Endothelial cell of umbilical vein (primary cell): ENCODE measurements around the gene KATNAL1. TPM values are rescaled to one million over a fixed set of nuclear protein-coding genes. Genes with fewer than 3 reads are reported as not detected.

Experiments
- BruUV-seq: library from RNA; stranded (reverse); fragments of 400-500 nt; replicated peaks from 2 replicates; lab custom pipeline; 2021; lab: Mats Ljungman, UMichigan
- CTCF ChIA-PET: fragments of 300-600, 350-600 bp; sonication (Branson Sonifier 250); formaldehyde crosslinking; loops from one replicate; lab custom pipeline; 2021; ENCODE audit warnings: antibody characterized with exemption, inconsistent platforms; lab: Charles Lee
- POLR2A ChIA-PET: fragments of 300-600, 350-600 bp; sonication (Branson Sonifier 250); formaldehyde crosslinking; loops from one replicate; lab custom pipeline; 2021; ENCODE audit warnings: antibody characterized with exemption, inconsistent platforms; lab: Charles Lee
- DNase-seq: peaks from one replicate; pipeline ENCODE4 v3.0.0-alpha.2; 2011; ENCODE audit warnings: low read depth, low spot score
- FAIRE-seq: peaks from 2 replicates; lab custom pipeline; 2011; peaks lifted over from hg19 to GRCh38; lab: Jason Lieb, UNC
- H2AFZ ChIP-seq: 2 replicates; pipeline ENCODE4 v1.6.0; 2012; ENCODE audit warnings: low read depth, low read length, control low read depth, inconsistent platforms
- H3K27ac ChIP-seq: 2 replicates; pipeline ENCODE4 v1.5.1; 2011; ENCODE audit warnings: low read depth, mild to moderate bottlenecking, control low read depth, low read length, moderate library complexity; ENCODE audit not compliant: insufficient read depth
- H3K27me3 ChIP-seq, 2 experiments: 2 replicates each; pipeline versions ENCODE4 v1.6.0 to v1.6.1; 2011; ENCODE audit warnings: low read length in 2 of 2, mixed read lengths in 1 of 2; ENCODE audit not compliant: control insufficient read depth in 2 of 2, insufficient read depth in 2 of 2
- H3K36me3 ChIP-seq, 2 experiments: 2 replicates in 1 of 2; 3 replicates in 1 of 2; pipeline ENCODE4 v1.5.1; 2011; ENCODE audit warnings: low read length in 2 of 2, mild to moderate bottlenecking in 1 of 2, moderate library complexity in 1 of 2; ENCODE audit not compliant: control insufficient read depth in 2 of 2, insufficient read depth in 2 of 2; ENCODE audit errors: extremely low read depth in 1 of 2
- H3K4me1 ChIP-seq: 3 replicates; pipeline ENCODE4 v1.5.1; 2011; ENCODE audit warnings: mild to moderate bottlenecking, low read length; ENCODE audit not compliant: control insufficient read depth, insufficient read depth; ENCODE audit errors: extremely low read depth
- H3K4me2 ChIP-seq: 2 replicates; pipeline ENCODE4 v1.6.1; 2011; ENCODE audit warnings: low read length, control low read depth, mixed read lengths; ENCODE audit not compliant: insufficient read depth
- H3K4me3 ChIP-seq, 3 experiments: fragments of 200-600 bp in 1 of 3; sonication (generic), shearing (Covaris generic) in 1 of 3; replicated peaks in 1 of 3; 2 replicates each; pipeline ENCODE4 v1.5.1; 2011 to 2016; ENCODE audit warnings: control low read depth in 3 of 3, low read length in 3 of 3, mild to moderate bottlenecking in 2 of 3, inconsistent platforms in 1 of 3, low read depth in 1 of 3, moderate library complexity in 1 of 3; ENCODE audit not compliant: insufficient read depth in 1 of 3
- H3K79me2 ChIP-seq: 2 replicates; pipeline ENCODE4 v1.6.0; 2012; ENCODE audit warnings: low read length, inconsistent platforms; ENCODE audit not compliant: control insufficient read depth, insufficient read depth
- H3K9ac ChIP-seq: replicated peaks from 2 replicates; pipeline ENCODE3; 2011; ENCODE audit warnings: low read length, control low read depth; ENCODE audit not compliant: insufficient read depth; ENCODE audit errors: extremely low read depth
- H3K9me1 ChIP-seq: replicated peaks from 3 replicates; pipeline ENCODE4 v1.6.0; 2011; ENCODE audit warnings: mild to moderate bottlenecking, low read length; ENCODE audit not compliant: control insufficient read depth, insufficient read depth; ENCODE audit errors: extremely low read depth
- H3K9me3 ChIP-seq: replicated peaks from 2 replicates; pipeline ENCODE4 v1.5.1; 2012; ENCODE audit warnings: low read length, inconsistent platforms; ENCODE audit not compliant: control insufficient read depth, insufficient read depth
- H4K20me1 ChIP-seq: replicated peaks from 2 replicates; pipeline ENCODE3; 2011; ENCODE audit warnings: mild to moderate bottlenecking, low read length; ENCODE audit not compliant: control insufficient read depth, insufficient read depth; ENCODE audit errors: extremely low read depth
- EZH2 ChIP-seq: IDR thresholded peaks from 2 replicates; pipeline ENCODE4 v1.6.1; 2012; ENCODE audit warnings: borderline replicate concordance, low read depth, mild to moderate bottlenecking, moderate library complexity, low read length, inconsistent platforms; ENCODE audit not compliant: severe bottlenecking
- FOS ChIP-seq: IDR thresholded peaks from 2 replicates; pipeline ENCODE4 v1.6.1; 2011; ENCODE audit warnings: mild to moderate bottlenecking, low read length, moderate library complexity, borderline replicate concordance; ENCODE audit not compliant: insufficient read depth
- GATA2 ChIP-seq: IDR thresholded peaks from 2 replicates; pipeline ENCODE4 v1.7.0; 2011; ENCODE audit warnings: low read depth, mild to moderate bottlenecking, moderate library complexity, mixed read lengths, low read length; ENCODE audit not compliant: insufficient read length, insufficient read depth
- JUN ChIP-seq: IDR thresholded peaks from 2 replicates; pipeline ENCODE4 v1.6.1; 2011; ENCODE audit warnings: borderline replicate concordance, low read depth; ENCODE audit not compliant: insufficient read length, insufficient read depth
- MYC ChIP-seq: IDR thresholded peaks from one replicate; pipeline ENCODE4 v1.6.1; 2011; ENCODE audit warnings: mild to moderate bottlenecking, low read depth, low read length
- POLR2A ChIP-seq: IDR thresholded peaks from 2 replicates; pipeline ENCODE4 v1.6.1; 2012; ENCODE audit warnings: low read depth, mild to moderate bottlenecking, control low read depth, low read length
- POLR2AphosphoS5 ChIP-seq: IDR thresholded peaks from 2 replicates; pipeline ENCODE4 v1.6.1; 2012; ENCODE audit warnings: low read depth, mild to moderate bottlenecking, control low read depth, low read length, moderate library complexity; ENCODE audit not compliant: insufficient read depth
- dilution Hi-C: fragments of 300-500 bp; cut with MboI; formaldehyde crosslinking; loops from one replicate; pipeline ENCODE4 v1.15.0; 2019; ENCODE audit warnings: low sequenced_read_pairs; ENCODE audit not compliant: extremely low pct_ligation_motif_present
- intact Hi-C: fragments of 100-400 bp; cut with micrococcal nuclease; formaldehyde crosslinking; loops from one replicate; pipeline ENCODE4 v1.10.0; 2022
- polyA plus RNA-seq, 4 experiments: library from polyadenylated mRNA; depleted of rRNA in 3 of 4; stranded (reverse) in 3 of 4; unstranded in 1 of 4; fragments of >200 nt; gene quantifications; 2 replicates each; pipeline versions ENCODE4 v1.2.1 to v1.2.3, GENCODE V29; 2011 to 2012; ENCODE audit warnings: missing spikeins in 1 of 4
- total RNA-seq: library from RNA; stranded (reverse); gene quantifications from 2 replicates; pipeline ENCODE4 v1.2.3, GENCODE V29; 2021
- TF ChIP-seq, protein P1 (sequence below): IDR thresholded peaks from 2 replicates; pipeline ENCODE4 v1.6.1; 2011; ENCODE audit not compliant: insufficient read depth, insufficient read length
- TF ChIP-seq, protein P2 (sequence below), 2 donors: IDR thresholded peaks; 1 replicate in 1 of 2; 2 replicates in 1 of 2; pipeline ENCODE4 v1.5.1; 2011; ENCODE audit warnings: low read length in 2 of 2, mild to moderate bottlenecking in 2 of 2, moderate library complexity in 2 of 2, control low read depth in 1 of 2, inconsistent platforms in 1 of 2, low read depth in 1 of 2; ENCODE audit not compliant: insufficient read depth in 1 of 2; ENCODE audit errors: extremely low read depth in 1 of 2

KATNAL1 gene
- total and polyA plus RNA-seq, 2 donors (not counting 3 experiments of a cell fraction or from before 2014, with no cell fraction given) = 7.2 to 49.2 TPM

DNA sequence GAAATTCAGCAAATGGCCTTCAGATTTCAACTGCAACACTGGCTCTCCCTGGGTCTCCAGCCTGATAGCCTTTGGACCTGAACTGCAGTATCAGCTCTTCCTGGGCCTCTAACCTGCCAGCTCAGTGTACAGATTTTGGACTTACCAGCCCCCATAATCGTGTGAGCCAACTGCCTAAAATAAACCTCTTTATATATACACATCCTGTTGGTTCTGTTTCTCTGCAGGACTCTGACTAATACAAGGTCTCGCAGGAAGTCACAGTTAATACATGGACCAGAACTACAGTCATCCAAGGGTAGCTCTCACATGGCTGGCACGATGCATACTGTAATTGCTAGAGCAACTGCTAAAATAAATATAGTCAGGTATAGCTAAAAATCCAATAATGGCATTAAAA is 85.1 kb downstream of the KATNAL1 start:
- Histone ChIP-seq H4K20me1 (no peaks in the 10 kb centered on the region), H2AFZ (no peak overlapping the region), H3K9ac (no peak overlapping the region), H3K36me3 (peaks cover 2 to 6% of the 10 kb centered on the region in 2 experiments), H3K79me2 (peaks cover 2% of the 10 kb centered on the region), H3K27ac (no peak overlapping the region), H3K4me1 (no peaks in the 10 kb centered on the region), H3K9me1 (no peaks in the 10 kb centered on the region), H3K9me3 (no peaks in the 10 kb centered on the region), H3K27me3 (no peaks in the 10 kb centered on the region), H3K4me2 (no peak overlapping the region), H3K4me3 (no peak overlapping the region)
- POLR2A ChIA-PET = no interaction called here
- intact Hi-C loops = no loop called here
- CTCF ChIA-PET = interaction anchor here (1.3 kb wide), 1 partner anchor 10 kb away, joined by 3 read pairs; no protein-coding TSS in a partner anchor
- TF ChIP-seq POLR2AphosphoS5 (no peak), MYC (no peak), EZH2 (no peak), JUN (no peak), GATA2 (no peak), FOS (no peak), POLR2A (no peak)
- TF ChIP-seq, protein P1, sequence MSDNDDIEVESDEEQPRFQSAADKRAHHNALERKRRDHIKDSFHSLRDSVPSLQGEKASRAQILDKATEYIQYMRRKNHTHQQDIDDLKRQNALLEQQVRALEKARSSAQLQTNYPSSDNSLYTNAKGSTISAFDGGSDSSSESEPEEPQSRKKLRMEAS = no peak
- TF ChIP-seq, protein P2, sequence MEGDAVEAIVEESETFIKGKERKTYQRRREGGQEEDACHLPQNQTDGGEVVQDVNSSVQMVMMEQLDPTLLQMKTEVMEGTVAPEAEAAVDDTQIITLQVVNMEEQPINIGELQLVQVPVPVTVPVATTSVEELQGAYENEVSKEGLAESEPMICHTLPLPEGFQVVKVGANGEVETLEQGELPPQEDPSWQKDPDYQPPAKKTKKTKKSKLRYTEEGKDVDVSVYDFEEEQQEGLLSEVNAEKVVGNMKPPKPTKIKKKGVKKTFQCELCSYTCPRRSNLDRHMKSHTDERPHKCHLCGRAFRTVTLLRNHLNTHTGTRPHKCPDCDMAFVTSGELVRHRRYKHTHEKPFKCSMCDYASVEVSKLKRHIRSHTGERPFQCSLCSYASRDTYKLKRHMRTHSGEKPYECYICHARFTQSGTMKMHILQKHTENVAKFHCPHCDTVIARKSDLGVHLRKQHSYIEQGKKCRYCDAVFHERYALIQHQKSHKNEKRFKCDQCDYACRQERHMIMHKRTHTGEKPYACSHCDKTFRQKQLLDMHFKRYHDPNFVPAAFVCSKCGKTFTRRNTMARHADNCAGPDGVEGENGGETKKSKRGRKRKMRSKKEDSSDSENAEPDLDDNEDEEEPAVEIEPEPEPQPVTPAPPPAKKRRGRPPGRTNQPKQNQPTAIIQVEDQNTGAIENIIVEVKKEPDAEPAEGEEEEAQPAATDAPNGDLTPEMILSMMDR (IDR thresholded peaks at IDR 0.05; ENCODE audit: extremely low read depth in 1 of 2, insufficient read depth in 1 of 2, low read depth in 1 of 2, low read length in 2 of 2) = no peak
- FAIRE-seq (peak; percentile 33), DNase-seq (no peak)
- dilution Hi-C loops = no loop called here
- BruUV-seq = no TSS peak
